GM23338 (cell line): ENCODE results near the gene B4GALNT2. TPM values are rescaled to one million over a fixed set of nuclear protein-coding genes. Genes with fewer than 3 reads are reported as not detected.

ENCODE experiments used
- ATAC-seq: fragments of 200-7000 bp; cut with Tn5 transposase; 3 replicates; pipeline ENCODE4 v1.9.1; 2020
- DNase-seq: peaks from one replicate; pipeline ENCODE4 v3.0.0-alpha.2; 2015; ENCODE audit warnings: low spot score
- H2AFZ ChIP-seq: fragments of 200-600 bp; sonication (generic); 2 replicates; pipeline ENCODE4 v1.8.0; 2016; ENCODE audit warnings: antibody characterized with exemption, mild to moderate bottlenecking, moderate library complexity
- H3F3A ChIP-seq: fragments of 200-600 bp; sonication (generic); replicated peaks from 2 replicates; pipeline ENCODE4 v1.8.0; 2017; ENCODE audit warnings: antibody characterized with exemption, mixed run types, low read depth
- H3K27ac ChIP-seq: fragments of 200-600 bp; sonication (generic); 2 replicates; pipeline ENCODE4 v1.6.1; 2016; ENCODE audit warnings: low read depth
- H3K27me3 ChIP-seq: fragments of 200-600 bp; sonication (generic); 2 replicates; pipeline ENCODE4 v1.8.0; 2016; ENCODE audit warnings: mild to moderate bottlenecking, mixed run types, moderate library complexity; ENCODE audit not compliant: insufficient read depth
- H3K36me3 ChIP-seq: fragments of 200-600 bp; sonication (generic); 2 replicates; pipeline ENCODE4 v1.8.0; 2016; ENCODE audit warnings: mild to moderate bottlenecking; ENCODE audit not compliant: insufficient read depth
- H3K4me1 ChIP-seq: fragments of 200-600 bp; sonication (generic); 2 replicates; pipeline ENCODE4 v1.8.0; 2016; ENCODE audit warnings: mild to moderate bottlenecking, moderate library complexity; ENCODE audit not compliant: insufficient read depth
- H3K4me2 ChIP-seq: fragments of 200-600 bp; sonication (generic); 2 replicates; pipeline ENCODE4 v1.7.1; 2017; ENCODE audit warnings: mixed run types
- H3K4me3 ChIP-seq: fragments of 200-600 bp; sonication (generic); 2 replicates; pipeline ENCODE4 v1.6.1; 2016; ENCODE audit warnings: mixed run types
- H3K79me2 ChIP-seq: fragments of 200-600 bp; sonication (generic); replicated peaks from 2 replicates; pipeline ENCODE4 v1.8.0; 2017; ENCODE audit warnings: mild to moderate bottlenecking; ENCODE audit not compliant: insufficient read depth
- H3K9me2 ChIP-seq: fragments of 200-600 bp; sonication (generic); 2 replicates; pipeline ENCODE4 v1.8.0; 2017; ENCODE audit not compliant: insufficient read depth
- H4K20me1 ChIP-seq: fragments of 200-600 bp; sonication (generic); replicated peaks from 2 replicates; pipeline ENCODE4 v1.8.0; 2017; ENCODE audit warnings: mild to moderate bottlenecking; ENCODE audit not compliant: insufficient read depth
- H3K27ac Mint-ChIP-seq: 2 replicates; pipeline ENCODE4 v1.8.0; 2020; ENCODE audit warnings: inconsistent platforms, mild to moderate bottlenecking, moderate library complexity, mixed read lengths
- H3K27me3 Mint-ChIP-seq: 3 replicates; pipeline ENCODE4 v1.8.0; 2022; ENCODE audit warnings: low read depth, mild to moderate bottlenecking, moderate library complexity, mixed read lengths, inconsistent platforms; ENCODE audit not compliant: insufficient read depth, poor library complexity
- H3K36me3 Mint-ChIP-seq: 3 replicates; pipeline ENCODE4 v1.8.0; 2021; ENCODE audit warnings: low read depth, mild to moderate bottlenecking, inconsistent platforms, moderate library complexity, mixed read lengths
- H3K4me1 Mint-ChIP-seq: 3 replicates; pipeline ENCODE4 v1.8.0; 2020; ENCODE audit warnings: mild to moderate bottlenecking, inconsistent platforms, mixed read lengths
- H3K4me3 Mint-ChIP-seq: 3 replicates; pipeline ENCODE4 v1.8.0; 2021; ENCODE audit warnings: moderate library complexity, mild to moderate bottlenecking, inconsistent platforms, mixed read lengths
- H3K9me3 Mint-ChIP-seq: 3 replicates; pipeline ENCODE4 v1.8.0; 2020; ENCODE audit warnings: moderate library complexity, mild to moderate bottlenecking, inconsistent platforms, mixed read lengths
- CREB1 ChIP-seq: fragments of 250-450 bp; sonication (Bioruptor Pico); IDR thresholded peaks from 2 replicates; pipeline ENCODE4 v1.5.0; 2020; ENCODE audit warnings: low read depth, mild to moderate bottlenecking, moderate library complexity
- EZH2 ChIP-seq: fragments of 200-600 bp; sonication (generic); IDR thresholded peaks from one replicate; pipeline ENCODE4 v1.8.0; 2017; ENCODE audit warnings: antibody characterized with exemption, mild to moderate bottlenecking, low read depth; ENCODE audit not compliant: unreplicated experiment
- EZH2phosphoT487 ChIP-seq: fragments of 200-600 bp; sonication (generic); IDR thresholded peaks from one replicate; pipeline ENCODE4 v1.8.1; 2018; ENCODE audit warnings: antibody characterized with exemption; ENCODE audit not compliant: unreplicated experiment
- JUNB ChIP-seq: IDR thresholded peaks from one replicate; pipeline ENCODE4 v1.6.1; 2016; ENCODE audit warnings: antibody characterized with exemption; ENCODE audit not compliant: unreplicated experiment
- NANOG ChIP-seq: IDR thresholded peaks from 2 replicates; pipeline ENCODE4 v1.6.1; 2016; ENCODE audit warnings: antibody characterized with exemption, borderline replicate concordance
- POLR2AphosphoS5 ChIP-seq: IDR thresholded peaks from 2 replicates; pipeline ENCODE4 v1.6.1; 2016; ENCODE audit warnings: antibody characterized with exemption, low read depth
- STAT1 ChIP-seq: IDR thresholded peaks from one replicate; pipeline ENCODE4 v1.6.1; 2016; ENCODE audit warnings: antibody characterized with exemption; ENCODE audit not compliant: unreplicated experiment
- ZNF114 ChIP-seq: fragments of 250-450 bp; sonication (Bioruptor Pico); IDR thresholded peaks from 2 replicates; pipeline ENCODE4 v1.5.0; 2020; ENCODE audit warnings: mild to moderate bottlenecking, moderate library complexity
- ZNF331 ChIP-seq: fragments of 250-450 bp; sonication (Bioruptor Pico); IDR thresholded peaks from 2 replicates; pipeline ENCODE4 v1.5.0; 2020; ENCODE audit warnings: low read depth, mild to moderate bottlenecking, moderate library complexity
- polyA plus RNA-seq: library from polyadenylated mRNA; unstranded; fragments of >200 nt; fragmentation: Nextera tagmentation; extraction: Ambion mirVana; gene quantifications from 2 replicates; pipeline ENCODE4 v1.2.1, GENCODE V29; 2016
- total RNA-seq: library from RNA; depleted of rRNA; stranded (reverse); fragments of >200 nt; shearing (Covaris generic); gene quantifications from 2 replicates; pipeline ENCODE4 v1.2.3, GENCODE V29; 2014
- TF ChIP-seq, protein P1 (sequence below), 2 experiments: fragments of 200-600 bp in 1 of 2; sonication (generic) in 1 of 2; conservative IDR thresholded peaks; 2 replicates each; pipeline versions ENCODE4 v1.5.1 to v1.6.1; 2016 to 2017; ENCODE audit warnings: antibody characterized with exemption in 2 of 2, low read depth in 2 of 2, mild to moderate bottlenecking in 2 of 2, moderate library complexity in 1 of 2
- TF ChIP-seq, protein P2 (sequence below): IDR thresholded peaks from one replicate; pipeline ENCODE4 v1.6.1; 2018; ENCODE audit warnings: antibody characterized with exemption; ENCODE audit not compliant: unreplicated experiment
- TF ChIP-seq, protein P3 (sequence below): fragments of 250-450 bp; sonication (Bioruptor Pico); IDR thresholded peaks from 2 replicates; pipeline ENCODE4 v1.5.0; 2020; ENCODE audit warnings: mild to moderate bottlenecking, moderate library complexity
- TF ChIP-seq, protein P4 (sequence below): IDR thresholded peaks from 2 replicates; pipeline ENCODE4 v1.6.1; 2016; ENCODE audit warnings: antibody characterized with exemption

Gene B4GALNT2
- total and polyA plus RNA-seq, 2 experiments from 2014 or later, result not detected

DNA sequence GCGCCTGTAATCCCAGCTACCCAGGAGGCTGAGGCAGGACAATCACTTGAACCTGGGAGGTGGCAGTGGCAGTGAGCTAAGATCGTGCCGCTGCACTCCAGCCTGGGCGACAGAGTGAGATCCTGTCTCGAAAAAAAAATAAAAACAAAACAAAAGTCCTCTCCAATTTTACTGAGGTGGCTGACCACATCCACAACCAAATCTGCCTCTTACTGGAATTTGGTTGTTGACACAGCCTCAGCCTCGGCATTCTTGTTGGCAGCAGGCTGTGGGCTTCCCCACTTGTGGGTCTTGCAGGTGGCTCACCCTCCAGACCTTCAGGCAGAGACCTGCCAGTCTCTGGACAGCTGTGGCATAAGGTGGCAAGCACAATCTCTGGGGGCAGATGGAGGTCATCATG is 15.6 kb downstream of the B4GALNT2 start:
- no peaks in the 10 kb centered on the region for H3F3A ChIP-seq
- H3K27me3 ChIP-seq, result no peaks in the 10 kb centered on the region
- H3K27ac Mint-ChIP-seq, result no peak overlapping the region
- H3K4me3 Mint-ChIP-seq, result no peak overlapping the region
- H3K4me3 ChIP-seq, result no peak overlapping the region
- H3K36me3 ChIP-seq, result no peaks in the 10 kb centered on the region
- no peaks in the 10 kb centered on the region for H3K4me1 Mint-ChIP-seq
- H3K27me3 Mint-ChIP-seq, result peaks cover 10% of the 10 kb centered on the region
- no peak overlapping the region for H2AFZ ChIP-seq
- no peak for ATAC-seq
- H3K79me2 ChIP-seq, result no peaks in the 10 kb centered on the region
- H3K36me3 Mint-ChIP-seq, result no peaks in the 10 kb centered on the region
- no peaks in the 10 kb centered on the region for H3K9me2 ChIP-seq
- H3K4me2 ChIP-seq, result no peak overlapping the region
- no peaks in the 10 kb centered on the region for H3K4me1 ChIP-seq
- no peaks in the 10 kb centered on the region for H3K9me3 Mint-ChIP-seq
- DNase-seq, result no peak
- no peak overlapping the region for H3K27ac ChIP-seq
- TF ChIP-seq EZH2phosphoT487 (no peak), CREB1 (CRISPR knock-in tag) (no peak), JUNB (no peak), POLR2AphosphoS5 (no peak), ZNF331 (CRISPR knock-in tag) (no peak), ZNF114 (CRISPR knock-in tag) (no peak), STAT1 (no peak), EZH2 (no peak), NANOG (no peak)
- TF ChIP-seq, protein P1, sequence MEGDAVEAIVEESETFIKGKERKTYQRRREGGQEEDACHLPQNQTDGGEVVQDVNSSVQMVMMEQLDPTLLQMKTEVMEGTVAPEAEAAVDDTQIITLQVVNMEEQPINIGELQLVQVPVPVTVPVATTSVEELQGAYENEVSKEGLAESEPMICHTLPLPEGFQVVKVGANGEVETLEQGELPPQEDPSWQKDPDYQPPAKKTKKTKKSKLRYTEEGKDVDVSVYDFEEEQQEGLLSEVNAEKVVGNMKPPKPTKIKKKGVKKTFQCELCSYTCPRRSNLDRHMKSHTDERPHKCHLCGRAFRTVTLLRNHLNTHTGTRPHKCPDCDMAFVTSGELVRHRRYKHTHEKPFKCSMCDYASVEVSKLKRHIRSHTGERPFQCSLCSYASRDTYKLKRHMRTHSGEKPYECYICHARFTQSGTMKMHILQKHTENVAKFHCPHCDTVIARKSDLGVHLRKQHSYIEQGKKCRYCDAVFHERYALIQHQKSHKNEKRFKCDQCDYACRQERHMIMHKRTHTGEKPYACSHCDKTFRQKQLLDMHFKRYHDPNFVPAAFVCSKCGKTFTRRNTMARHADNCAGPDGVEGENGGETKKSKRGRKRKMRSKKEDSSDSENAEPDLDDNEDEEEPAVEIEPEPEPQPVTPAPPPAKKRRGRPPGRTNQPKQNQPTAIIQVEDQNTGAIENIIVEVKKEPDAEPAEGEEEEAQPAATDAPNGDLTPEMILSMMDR (conservative IDR thresholded peaks at IDR 0.05; ENCODE audit: low read depth in 2 of 2), result no peak
- TF ChIP-seq, protein P2, sequence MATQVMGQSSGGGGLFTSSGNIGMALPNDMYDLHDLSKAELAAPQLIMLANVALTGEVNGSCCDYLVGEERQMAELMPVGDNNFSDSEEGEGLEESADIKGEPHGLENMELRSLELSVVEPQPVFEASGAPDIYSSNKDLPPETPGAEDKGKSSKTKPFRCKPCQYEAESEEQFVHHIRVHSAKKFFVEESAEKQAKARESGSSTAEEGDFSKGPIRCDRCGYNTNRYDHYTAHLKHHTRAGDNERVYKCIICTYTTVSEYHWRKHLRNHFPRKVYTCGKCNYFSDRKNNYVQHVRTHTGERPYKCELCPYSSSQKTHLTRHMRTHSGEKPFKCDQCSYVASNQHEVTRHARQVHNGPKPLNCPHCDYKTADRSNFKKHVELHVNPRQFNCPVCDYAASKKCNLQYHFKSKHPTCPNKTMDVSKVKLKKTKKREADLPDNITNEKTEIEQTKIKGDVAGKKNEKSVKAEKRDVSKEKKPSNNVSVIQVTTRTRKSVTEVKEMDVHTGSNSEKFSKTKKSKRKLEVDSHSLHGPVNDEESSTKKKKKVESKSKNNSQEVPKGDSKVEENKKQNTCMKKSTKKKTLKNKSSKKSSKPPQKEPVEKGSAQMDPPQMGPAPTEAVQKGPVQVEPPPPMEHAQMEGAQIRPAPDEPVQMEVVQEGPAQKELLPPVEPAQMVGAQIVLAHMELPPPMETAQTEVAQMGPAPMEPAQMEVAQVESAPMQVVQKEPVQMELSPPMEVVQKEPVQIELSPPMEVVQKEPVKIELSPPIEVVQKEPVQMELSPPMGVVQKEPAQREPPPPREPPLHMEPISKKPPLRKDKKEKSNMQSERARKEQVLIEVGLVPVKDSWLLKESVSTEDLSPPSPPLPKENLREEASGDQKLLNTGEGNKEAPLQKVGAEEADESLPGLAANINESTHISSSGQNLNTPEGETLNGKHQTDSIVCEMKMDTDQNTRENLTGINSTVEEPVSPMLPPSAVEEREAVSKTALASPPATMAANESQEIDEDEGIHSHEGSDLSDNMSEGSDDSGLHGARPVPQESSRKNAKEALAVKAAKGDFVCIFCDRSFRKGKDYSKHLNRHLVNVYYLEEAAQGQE, result no peak
- TF ChIP-seq, protein P3, sequence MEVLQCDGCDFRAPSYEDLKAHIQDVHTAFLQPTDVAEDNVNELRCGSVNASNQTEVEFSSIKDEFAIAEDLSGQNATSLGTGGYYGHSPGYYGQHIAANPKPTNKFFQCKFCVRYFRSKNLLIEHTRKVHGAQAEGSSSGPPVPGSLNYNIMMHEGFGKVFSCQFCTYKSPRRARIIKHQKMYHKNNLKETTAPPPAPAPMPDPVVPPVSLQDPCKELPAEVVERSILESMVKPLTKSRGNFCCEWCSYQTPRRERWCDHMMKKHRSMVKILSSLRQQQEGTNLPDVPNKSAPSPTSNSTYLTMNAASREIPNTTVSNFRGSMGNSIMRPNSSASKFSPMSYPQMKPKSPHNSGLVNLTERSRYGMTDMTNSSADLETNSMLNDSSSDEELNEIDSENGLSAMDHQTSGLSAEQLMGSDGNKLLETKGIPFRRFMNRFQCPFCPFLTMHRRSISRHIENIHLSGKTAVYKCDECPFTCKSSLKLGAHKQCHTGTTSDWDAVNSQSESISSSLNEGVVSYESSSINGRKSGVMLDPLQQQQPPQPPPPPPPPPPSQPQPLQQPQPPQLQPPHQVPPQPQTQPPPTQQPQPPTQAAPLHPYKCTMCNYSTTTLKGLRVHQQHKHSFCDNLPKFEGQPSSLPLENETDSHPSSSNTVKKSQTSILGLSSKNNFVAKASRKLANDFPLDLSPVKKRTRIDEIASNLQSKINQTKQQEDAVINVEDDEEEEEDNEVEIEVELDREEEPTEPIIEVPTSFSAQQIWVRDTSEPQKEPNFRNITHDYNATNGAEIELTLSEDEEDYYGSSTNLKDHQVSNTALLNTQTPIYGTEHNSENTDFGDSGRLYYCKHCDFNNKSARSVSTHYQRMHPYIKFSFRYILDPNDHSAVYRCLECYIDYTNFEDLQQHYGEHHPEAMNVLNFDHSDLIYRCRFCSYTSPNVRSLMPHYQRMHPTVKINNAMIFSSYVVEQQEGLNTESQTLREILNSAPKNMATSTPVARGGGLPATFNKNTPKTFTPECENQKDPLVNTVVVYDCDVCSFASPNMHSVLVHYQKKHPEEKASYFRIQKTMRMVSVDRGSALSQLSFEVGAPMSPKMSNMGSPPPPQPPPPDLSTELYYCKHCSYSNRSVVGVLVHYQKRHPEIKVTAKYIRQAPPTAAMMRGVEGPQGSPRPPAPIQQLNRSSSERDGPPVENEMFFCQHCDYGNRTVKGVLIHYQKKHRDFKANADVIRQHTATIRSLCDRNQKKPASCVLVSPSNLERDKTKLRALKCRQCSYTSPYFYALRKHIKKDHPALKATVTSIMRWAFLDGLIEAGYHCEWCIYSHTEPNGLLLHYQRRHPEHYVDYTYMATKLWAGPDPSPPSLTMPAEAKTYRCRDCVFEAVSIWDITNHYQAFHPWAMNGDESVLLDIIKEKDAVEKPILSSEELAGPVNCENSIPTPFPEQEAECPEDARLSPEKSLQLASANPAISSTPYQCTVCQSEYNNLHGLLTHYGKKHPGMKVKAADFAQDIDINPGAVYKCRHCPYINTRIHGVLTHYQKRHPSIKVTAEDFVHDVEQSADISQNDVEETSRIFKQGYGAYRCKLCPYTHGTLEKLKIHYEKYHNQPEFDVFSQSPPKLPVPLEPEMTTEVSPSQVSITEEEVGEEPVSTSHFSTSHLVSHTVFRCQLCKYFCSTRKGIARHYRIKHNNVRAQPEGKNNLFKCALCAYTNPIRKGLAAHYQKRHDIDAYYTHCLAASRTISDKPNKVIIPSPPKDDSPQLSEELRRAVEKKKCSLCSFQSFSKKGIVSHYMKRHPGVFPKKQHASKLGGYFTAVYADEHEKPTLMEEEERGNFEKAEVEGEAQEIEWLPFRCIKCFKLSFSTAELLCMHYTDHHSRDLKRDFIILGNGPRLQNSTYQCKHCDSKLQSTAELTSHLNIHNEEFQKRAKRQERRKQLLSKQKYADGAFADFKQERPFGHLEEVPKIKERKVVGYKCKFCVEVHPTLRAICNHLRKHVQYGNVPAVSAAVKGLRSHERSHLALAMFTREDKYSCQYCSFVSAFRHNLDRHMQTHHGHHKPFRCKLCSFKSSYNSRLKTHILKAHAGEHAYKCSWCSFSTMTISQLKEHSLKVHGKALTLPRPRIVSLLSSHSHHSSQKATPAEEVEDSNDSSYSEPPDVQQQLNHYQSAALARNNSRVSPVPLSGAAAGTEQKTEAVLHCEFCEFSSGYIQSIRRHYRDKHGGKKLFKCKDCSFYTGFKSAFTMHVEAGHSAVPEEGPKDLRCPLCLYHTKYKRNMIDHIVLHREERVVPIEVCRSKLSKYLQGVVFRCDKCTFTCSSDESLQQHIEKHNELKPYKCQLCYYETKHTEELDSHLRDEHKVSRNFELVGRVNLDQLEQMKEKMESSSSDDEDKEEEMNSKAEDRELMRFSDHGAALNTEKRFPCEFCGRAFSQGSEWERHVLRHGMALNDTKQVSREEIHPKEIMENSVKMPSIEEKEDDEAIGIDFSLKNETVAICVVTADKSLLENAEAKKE (CRISPR knock-in tag), result no peak
- TF ChIP-seq, protein P4, sequence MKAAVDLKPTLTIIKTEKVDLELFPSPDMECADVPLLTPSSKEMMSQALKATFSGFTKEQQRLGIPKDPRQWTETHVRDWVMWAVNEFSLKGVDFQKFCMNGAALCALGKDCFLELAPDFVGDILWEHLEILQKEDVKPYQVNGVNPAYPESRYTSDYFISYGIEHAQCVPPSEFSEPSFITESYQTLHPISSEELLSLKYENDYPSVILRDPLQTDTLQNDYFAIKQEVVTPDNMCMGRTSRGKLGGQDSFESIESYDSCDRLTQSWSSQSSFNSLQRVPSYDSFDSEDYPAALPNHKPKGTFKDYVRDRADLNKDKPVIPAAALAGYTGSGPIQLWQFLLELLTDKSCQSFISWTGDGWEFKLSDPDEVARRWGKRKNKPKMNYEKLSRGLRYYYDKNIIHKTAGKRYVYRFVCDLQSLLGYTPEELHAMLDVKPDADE, result no peak
- H4K20me1 ChIP-seq, result no peaks in the 10 kb centered on the region; the same call in 1 of the 2 replicates
